PC-9 (cell line): Measurements from ENCODE around the gene APH1A. TPM values are rescaled to one million over a fixed set of nuclear protein-coding genes. Genes with fewer than 3 reads are reported as not detected.
"Not testable (repeated sequence)": the region's sequence is repeated elsewhere in the genome, so short reads cannot be mapped to it uniquely, and the experiment has no call there.

Experiments
- BruUV-seq: library from RNA; stranded (reverse); fragments of 400-500 nt; replicated peaks from 2 replicates; lab custom pipeline; 2021; lab: Mats Ljungman, UMichigan
- CTCF ChIA-PET: fragments of 300-600 bp; sonication (Branson Sonifier 250); formaldehyde crosslinking; loops from one replicate; lab custom pipeline; 2022; ENCODE audit warnings: antibody characterized with exemption; lab: Charles Lee
- POLR2A ChIA-PET: fragments of 300-600 bp; sonication (Branson Sonifier 250); formaldehyde crosslinking; loops from one replicate; lab custom pipeline; 2022; ENCODE audit warnings: antibody characterized with exemption; ENCODE audit not compliant: unreplicated experiment; lab: Charles Lee
- DNase-seq, 2 experiments: peaks; one replicate each; pipeline versions ENCODE4 v3.0.0 to v3.0.0-alpha.2; 2015 to 2022; ENCODE audit warnings: mixed read lengths in 1 of 2
- H2AFZ ChIP-seq: fragments of 200-600 bp; sonication (generic); 2 replicates; pipeline ENCODE4 v1.8.1; 2017; ENCODE audit warnings: antibody characterized with exemption
- H3F3A ChIP-seq: fragments of 200-600 bp; sonication (generic); 2 replicates; pipeline ENCODE4 v1.8.1; 2017; ENCODE audit warnings: antibody characterized with exemption, mild to moderate bottlenecking, low read depth; ENCODE audit not compliant: insufficient read depth
- H3K27ac ChIP-seq: fragments of 200-600 bp; sonication (generic); 2 replicates; pipeline ENCODE4 v1.6.1; 2016; ENCODE audit warnings: mixed run types
- H3K27me3 ChIP-seq: fragments of 200-600 bp; sonication (generic); 2 replicates; pipeline ENCODE4 v1.6.1; 2016; ENCODE audit warnings: low read depth, mixed run types; ENCODE audit not compliant: insufficient read depth
- H3K36me3 ChIP-seq: fragments of 200-600 bp; sonication (generic); 2 replicates; pipeline ENCODE4 v1.6.1; 2016; ENCODE audit warnings: low read depth, mixed run types
- H3K4me1 ChIP-seq: fragments of 200-600 bp; sonication (generic); replicated peaks from 2 replicates; pipeline ENCODE4 v1.6.1; 2016; ENCODE audit warnings: mixed run types; ENCODE audit not compliant: insufficient read depth
- H3K4me2 ChIP-seq: fragments of 200-600 bp; sonication (generic); 2 replicates; pipeline ENCODE4 v1.6.1; 2017; ENCODE audit warnings: mixed run types
- H3K4me3 ChIP-seq: fragments of 200-600 bp; sonication (generic); 2 replicates; pipeline ENCODE4 v1.6.1; 2016; ENCODE audit warnings: mixed run types
- H3K79me2 ChIP-seq: fragments of 200-600 bp; sonication (generic); 2 replicates; pipeline ENCODE4 v1.6.1; 2017; ENCODE audit warnings: low read depth, mixed run types
- H3K9me2 ChIP-seq: fragments of 200-600 bp; sonication (generic); 2 replicates; pipeline ENCODE4 v1.8.1; 2017; ENCODE audit warnings: mild to moderate bottlenecking; ENCODE audit not compliant: insufficient read depth
- H3K9me3 ChIP-seq: fragments of 200-600 bp; sonication (generic); 2 replicates; pipeline ENCODE4 v1.8.1; 2016; ENCODE audit warnings: low read depth; ENCODE audit not compliant: insufficient read depth
- H4K20me1 ChIP-seq: fragments of 200-600 bp; sonication (generic); 2 replicates; pipeline ENCODE4 v1.8.1; 2017; ENCODE audit not compliant: insufficient read depth
- EZH2 ChIP-seq: fragments of 200-600 bp; sonication (generic); IDR thresholded peaks from 2 replicates; pipeline ENCODE4 v1.8.0; 2017; ENCODE audit warnings: antibody characterized with exemption, low read depth
- intact Hi-C: fragments of 100-400 bp; cut with micrococcal nuclease; formaldehyde crosslinking; loops from one replicate; pipeline ENCODE4 v1.10.0; 2022; ENCODE audit not compliant: unreplicated experiment
- total RNA-seq: library from RNA; stranded (reverse); gene quantifications from 2 replicates; pipeline ENCODE4 v1.2.3, GENCODE V29; 2021
- TF ChIP-seq, protein P1 (sequence below): fragments of 200-600 bp; sonication (generic); conservative IDR thresholded peaks from 2 replicates; pipeline ENCODE4 v1.6.1; 2017; ENCODE audit warnings: mixed run types, antibody characterized with exemption, mild to moderate bottlenecking, moderate library complexity

APH1A gene
- total RNA-seq, 1 experiment from 2014 or later: 173 TPM

DNA sequence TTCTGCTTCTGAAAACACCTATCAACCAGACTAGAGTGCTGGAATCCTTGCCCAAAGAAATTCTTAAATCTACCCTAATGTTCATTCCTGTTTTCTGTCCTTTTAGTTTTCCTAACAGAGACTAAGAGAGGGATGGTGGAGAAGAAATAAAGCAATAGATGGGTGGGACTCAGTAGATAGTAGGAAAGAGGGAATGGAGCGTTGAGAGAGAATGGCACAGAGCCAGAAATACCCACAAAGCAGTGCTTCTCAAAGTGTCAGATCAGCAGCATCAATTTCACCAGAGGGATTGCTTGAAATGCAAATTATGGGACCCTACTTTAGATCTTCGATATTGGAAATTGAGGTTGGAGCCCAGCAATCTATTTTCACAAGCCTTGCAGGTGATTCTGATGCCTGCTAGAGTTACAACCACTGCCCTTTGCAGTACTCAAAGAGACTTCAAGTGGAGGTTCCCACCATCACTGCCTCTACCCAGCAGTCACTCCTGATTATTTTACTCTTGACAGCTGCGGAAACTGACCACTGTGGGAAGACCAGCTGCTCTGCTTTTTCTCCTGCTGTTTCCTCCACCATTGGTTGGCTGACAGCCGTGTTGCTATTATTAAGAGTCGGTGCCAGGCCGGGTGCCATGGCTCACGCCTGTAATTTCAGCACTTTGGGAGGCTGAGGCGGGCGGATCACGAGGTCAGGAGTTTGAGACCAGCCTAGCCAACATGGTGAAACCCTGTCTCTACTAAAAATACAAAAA is 41.1 kb upstream of the APH1A start:
- Histone ChIP-seq H3K9me3 (no peaks in the 10 kb centered on the region), H3K4me2 (no peak overlapping the region), H3K4me3 (no peak overlapping the region), H3K79me2 (no peaks in the 10 kb centered on the region), H3K36me3 (no peaks in the 10 kb centered on the region), H3F3A (peaks cover 23% of the 10 kb centered on the region), H3K27ac (no peak overlapping the region), H3K9me2 (peaks cover 2% of the 10 kb centered on the region; the same call in 1 of the 2 replicates), H2AFZ (no peak overlapping the region), H3K4me1 (no peaks in the 10 kb centered on the region), H3K27me3 (no peaks in the 10 kb centered on the region), H4K20me1 (no peaks in the 10 kb centered on the region)
- intact Hi-C loops: no loop called here
- no peak for TF ChIP-seq EZH2
- TF ChIP-seq, protein P1, sequence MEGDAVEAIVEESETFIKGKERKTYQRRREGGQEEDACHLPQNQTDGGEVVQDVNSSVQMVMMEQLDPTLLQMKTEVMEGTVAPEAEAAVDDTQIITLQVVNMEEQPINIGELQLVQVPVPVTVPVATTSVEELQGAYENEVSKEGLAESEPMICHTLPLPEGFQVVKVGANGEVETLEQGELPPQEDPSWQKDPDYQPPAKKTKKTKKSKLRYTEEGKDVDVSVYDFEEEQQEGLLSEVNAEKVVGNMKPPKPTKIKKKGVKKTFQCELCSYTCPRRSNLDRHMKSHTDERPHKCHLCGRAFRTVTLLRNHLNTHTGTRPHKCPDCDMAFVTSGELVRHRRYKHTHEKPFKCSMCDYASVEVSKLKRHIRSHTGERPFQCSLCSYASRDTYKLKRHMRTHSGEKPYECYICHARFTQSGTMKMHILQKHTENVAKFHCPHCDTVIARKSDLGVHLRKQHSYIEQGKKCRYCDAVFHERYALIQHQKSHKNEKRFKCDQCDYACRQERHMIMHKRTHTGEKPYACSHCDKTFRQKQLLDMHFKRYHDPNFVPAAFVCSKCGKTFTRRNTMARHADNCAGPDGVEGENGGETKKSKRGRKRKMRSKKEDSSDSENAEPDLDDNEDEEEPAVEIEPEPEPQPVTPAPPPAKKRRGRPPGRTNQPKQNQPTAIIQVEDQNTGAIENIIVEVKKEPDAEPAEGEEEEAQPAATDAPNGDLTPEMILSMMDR: no peak
- DNase-seq: no peak
- CTCF ChIA-PET: no interaction called here
- POLR2A ChIA-PET: no interaction called here
- no TSS peak for BruUV-seq

DNA sequence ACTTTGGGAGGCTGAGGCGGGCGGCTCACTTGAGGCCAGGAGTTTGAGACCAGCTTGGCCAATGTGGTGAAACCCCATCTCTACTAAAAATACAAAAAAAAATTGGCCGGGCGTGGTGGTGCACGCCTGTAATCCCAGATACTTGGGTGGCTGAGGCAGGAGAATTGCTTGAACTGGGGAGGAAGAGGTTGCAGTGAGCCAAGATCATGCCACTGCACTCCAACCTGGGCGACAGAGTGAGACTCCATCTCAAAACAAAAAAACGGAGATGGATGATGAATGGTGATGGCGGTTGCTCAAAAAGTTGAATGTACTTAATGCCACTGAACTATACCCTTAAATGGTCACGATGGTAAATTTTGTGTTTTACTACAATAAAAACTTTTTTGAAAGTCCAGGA is 39.8 kb upstream of the APH1A start:
- H3K9me3 ChIP-seq, H3K9me2 ChIP-seq, H3K4me1 ChIP-seq, H3K27me3 ChIP-seq, intact Hi-C loops, DNase-seq, H3K27ac ChIP-seq, POLR2A ChIA-PET, H3K4me3 ChIP-seq, H3K36me3 ChIP-seq, H2AFZ ChIP-seq, H3K79me2 ChIP-seq, H4K20me1 ChIP-seq, H3K4me2 ChIP-seq, BruUV-seq: not testable (repeated sequence)
- CTCF ChIA-PET: interaction anchor here (0.6 kb wide), 1 partner anchor 329 kb away, joined by 4 read pairs; no protein-coding TSS in a partner anchor
- peaks cover 17% of the 10 kb centered on the region for H3F3A ChIP-seq

DNA sequence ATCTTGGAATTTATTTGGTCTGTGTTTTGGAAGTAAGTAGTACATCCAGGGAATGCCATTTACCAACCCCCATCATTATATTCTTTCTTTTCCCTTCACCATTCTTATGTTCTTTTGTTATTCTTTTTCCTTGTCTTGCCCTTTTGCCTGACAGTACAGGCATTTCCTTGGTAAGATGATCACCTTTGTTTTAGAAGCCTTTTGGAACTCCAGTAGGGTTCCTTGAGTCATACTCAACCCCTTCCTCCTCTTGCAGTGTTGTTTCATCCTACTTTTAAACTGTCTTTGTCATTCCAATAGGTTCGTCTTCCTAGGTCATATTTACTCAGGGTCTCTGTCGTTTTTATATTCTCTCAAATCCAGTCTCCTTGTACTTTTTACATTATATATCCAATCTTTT is 34.1 kb upstream of the APH1A start:
- Histone ChIP-seq H3K9me2 (no peaks in the 10 kb centered on the region), H3K9me3 (no peaks in the 10 kb centered on the region), H3K27me3 (no peaks in the 10 kb centered on the region), H3K4me2 (no peak overlapping the region), H3F3A (no peaks in the 10 kb centered on the region; the same call in 1 of the 2 replicates), H2AFZ (no peak overlapping the region), H3K4me1 (no peaks in the 10 kb centered on the region), H3K27ac (no peak overlapping the region), H3K36me3 (peaks cover 21% of the 10 kb centered on the region; the same call in 1 of the 2 replicates), H3K4me3 (no peak overlapping the region), H4K20me1 (no peaks in the 10 kb centered on the region; the same call in 1 of the 2 replicates), H3K79me2 (0 out of 2 replicates have a peak, but pooled peaks cover 4% of the 10 kb centered on the region)
- no TSS peak for BruUV-seq
- intact Hi-C loops: no loop called here
- POLR2A ChIA-PET: interaction anchor here (0.6 kb wide), 1 partner anchor 17 kb away, joined by 4 read pairs; no protein-coding TSS in a partner anchor
- no peak for DNase-seq
- TF ChIP-seq, protein P1: no peak
- no peak for TF ChIP-seq EZH2
- CTCF ChIA-PET: interaction anchor here (0.6 kb wide), 1 partner anchor 97 kb away, joined by 3 read pairs; no protein-coding TSS in a partner anchor
